Activated CD8-positive, alpha-beta T cell treated with anti-CD3 and anti-CD28 coated beads for 36 hours (primary cell): ENCODE results near the gene TCEAL7. TPM values are rescaled to one million over a fixed set of nuclear protein-coding genes. Genes with fewer than 3 reads are reported as not detected.

ENCODE experiments used
- ATAC-seq: fragments of 200-7000 bp; cut with Tn5 transposase; one replicate; pipeline ENCODE4 v1.10.0; 2021; ENCODE audit warnings: mild to moderate bottlenecking, moderate library complexity
- CTCF ChIA-PET: fragments of 350-600 bp; sonication (Branson Sonifier 250); formaldehyde crosslinking; loops from one replicate; lab custom pipeline; 2021; ENCODE audit warnings: antibody characterized with exemption; lab: Charles Lee
- POLR2A ChIA-PET: fragments of 350-600 bp; sonication (Branson Sonifier 250); formaldehyde crosslinking; loops from one replicate; lab custom pipeline; 2021; ENCODE audit warnings: antibody characterized with exemption; lab: Charles Lee
- DNase-seq: peaks from one replicate; pipeline ENCODE4 v3.0.0-alpha.2; 2020
- H3K27ac Mint-ChIP-seq: one replicate; pipeline ENCODE4 v1.8.0; 2021; ENCODE audit warnings: mild to moderate bottlenecking, mixed read lengths
- H3K27me3 Mint-ChIP-seq: one replicate; pipeline ENCODE4 v1.8.0; 2021; ENCODE audit warnings: mixed read lengths
- H3K36me3 Mint-ChIP-seq: one replicate; pipeline ENCODE4 v1.8.0; 2021; ENCODE audit warnings: low read depth, mixed read lengths
- H3K4me1 Mint-ChIP-seq: one replicate; pipeline ENCODE4 v1.8.0; 2021; ENCODE audit warnings: low read depth, mixed read lengths
- H3K4me3 Mint-ChIP-seq: one replicate; pipeline ENCODE4 v1.8.0; 2021; ENCODE audit warnings: mild to moderate bottlenecking, moderate library complexity, mixed read lengths
- H3K9me3 Mint-ChIP-seq: one replicate; pipeline ENCODE4 v1.8.0; 2021; ENCODE audit warnings: mixed read lengths
- CTCF ChIP-seq: fragments of 200-600 bp; IDR thresholded peaks from one replicate; pipeline ENCODE4 v1.8.0; 2022; ENCODE audit warnings: antibody characterized with exemption, mild to moderate bottlenecking
- intact Hi-C: fragments of 100-400 bp; cut with micrococcal nuclease; formaldehyde crosslinking; loops from one replicate; pipeline ENCODE4 v1.10.0; 2022
- total RNA-seq, 2 experiments: library from RNA; stranded (reverse); gene quantifications; one replicate each; pipeline ENCODE4 v1.2.3, GENCODE V29; 2021

Gene TCEAL7
- total RNA-seq, 2 experiments from 2014 or later: not detected

GRCh38 chrX:103363046-103363445 is 33.0 kb downstream of the TCEAL7 start:
- ChIA-PET CTCF (no interaction called here), POLR2A (no interaction called here)
- no peak for TF ChIP-seq CTCF
- Mint-ChIP-seq H3K4me3 (no peak overlapping the region), H3K36me3 (no peaks in the 10 kb centered on the region), H3K9me3 (no peaks in the 10 kb centered on the region), H3K4me1 (no peaks in the 10 kb centered on the region), H3K27ac (no peak overlapping the region), H3K27me3 (no peaks in the 10 kb centered on the region)
- ATAC-seq (no peak), DNase-seq (no peak)
- intact Hi-C loops: no loop called here

GRCh38 chrX:103367502-103367901 is 37.5 kb downstream of the TCEAL7 start:
- intact Hi-C loops: no loop called here
- Mint-ChIP-seq H3K4me3 (no peak overlapping the region), H3K36me3 (no peaks in the 10 kb centered on the region), H3K9me3 (no peaks in the 10 kb centered on the region), H3K27me3 (no peaks in the 10 kb centered on the region), H3K27ac (no peak overlapping the region), H3K4me1 (no peaks in the 10 kb centered on the region)
- ChIA-PET POLR2A (interaction anchor here (0.9 kb wide), 1 partner anchor 8 kb away, joined by 3 read pairs; the partner anchor contains the start of gene BEX3), CTCF (interaction anchor here (1.0 kb wide), 1 partner anchor 96 kb away, joined by 3 read pairs; no protein-coding TSS in a partner anchor)
- no peak for DNase-seq
- no peak for ATAC-seq
- no peak for TF ChIP-seq CTCF

- intact Hi-C loops: no loop called here
- Mint-ChIP-seq H3K36me3 (no peaks in the 10 kb centered on the region), H3K4me1 (no peaks in the 10 kb centered on the region), H3K4me3 (no peak overlapping the region), H3K27me3 (no peaks in the 10 kb centered on the region), H3K9me3 (no peaks in the 10 kb centered on the region), H3K27ac (no peak overlapping the region)
- CTCF ChIA-PET: no interaction called here
- POLR2A ChIA-PET: no interaction called here
- TF ChIP-seq CTCF: no peak
- ATAC-seq: no peak
- DNase-seq: no peak
Observed at GRCh38 chrX:103369479-103369878, 39.4 kb downstream of the TCEAL7 start.

- Mint-ChIP-seq H3K36me3 (peaks cover 4% of the 10 kb centered on the region), H3K27ac (no peak overlapping the region), H3K27me3 (peaks cover 3% of the 10 kb centered on the region), H3K9me3 (no peaks in the 10 kb centered on the region), H3K4me3 (no peak overlapping the region), H3K4me1 (peaks cover 3% of the 10 kb centered on the region)
- no peak for TF ChIP-seq CTCF
- ChIA-PET POLR2A (interaction anchor here (0.6 kb wide), 1 partner anchor 23 kb away, joined by 3 read pairs; no protein-coding TSS in a partner anchor), CTCF (no interaction called here)
- ATAC-seq: no peak
- intact Hi-C loops: no loop called here
- no peak for DNase-seq
Observed at GRCh38 chrX:103372886-103373285, 42.8 kb downstream of the TCEAL7 start.

- peaks cover 4% of the 10 kb centered on the region for H3K36me3 Mint-ChIP-seq
- H3K27me3 Mint-ChIP-seq: peaks cover 3% of the 10 kb centered on the region
- no peaks in the 10 kb centered on the region for H3K9me3 Mint-ChIP-seq
- ChIA-PET POLR2A (no interaction called here), CTCF (no interaction called here)
- H3K27ac Mint-ChIP-seq: no peak overlapping the region
- H3K4me1 Mint-ChIP-seq: peaks cover 3% of the 10 kb centered on the region
- ATAC-seq (no peak), DNase-seq (no peak)
- no peak for TF ChIP-seq CTCF
- no peak overlapping the region for H3K4me3 Mint-ChIP-seq
- intact Hi-C loops: no loop called here
Observed at GRCh38 chrX:103373581-103373980, 43.5 kb downstream of the TCEAL7 start.
